Fibroblast of lung (primary cell): ENCODE measurements around the gene ENOX1. TPM values are rescaled to one million over a fixed set of nuclear protein-coding genes. Genes with fewer than 3 reads are reported as not detected.

Source experiments
- DNase-seq, 2 donors: peaks; one replicate each; pipeline versions ENCODE4 v3.0.0 to v3.0.0-alpha.2; 2010; ENCODE audit warnings: low read depth in 2 of 2
- H2AFZ ChIP-seq: 2 replicates; pipeline ENCODE4 v1.5.1; 2012; ENCODE audit warnings: low read length, control low read depth, inconsistent platforms
- H3K27ac ChIP-seq: 2 replicates; pipeline ENCODE4 v1.5.1; 2011; ENCODE audit warnings: low read length, control low read depth; ENCODE audit not compliant: insufficient read depth
- H3K27me3 ChIP-seq: 2 replicates; pipeline ENCODE4 v1.5.1; 2011; ENCODE audit warnings: mild to moderate bottlenecking, low read length; ENCODE audit not compliant: control insufficient read depth, insufficient read depth
- H3K36me3 ChIP-seq: 2 replicates; pipeline ENCODE4 v1.5.1; 2011; ENCODE audit warnings: low read length; ENCODE audit not compliant: control insufficient read depth, insufficient read depth
- H3K4me1 ChIP-seq: 2 replicates; pipeline ENCODE4 v1.5.1; 2011; ENCODE audit warnings: low read length; ENCODE audit not compliant: control insufficient read depth, insufficient read depth; ENCODE audit errors: extremely low read depth
- H3K4me2 ChIP-seq: 2 replicates; pipeline ENCODE4 v1.5.1; 2011; ENCODE audit warnings: low read length, control low read depth; ENCODE audit not compliant: insufficient read depth; ENCODE audit errors: extremely low read depth
- H3K4me3 ChIP-seq, 4 experiments: fragments of 200-600 bp in 1 of 4; sonication (generic) in 1 of 4; replicated peaks in 1 of 4; 2 replicates each; pipeline ENCODE4 v1.5.1; 2011 to 2016; ENCODE audit warnings: low read length in 4 of 4, low read depth in 3 of 4, mild to moderate bottlenecking in 3 of 4, control low read depth in 2 of 4, inconsistent platforms in 1 of 4, mixed read lengths in 1 of 4; ENCODE audit not compliant: insufficient read depth in 1 of 4; ENCODE audit errors: control extremely low read depth in 1 of 4
- H3K79me2 ChIP-seq: 2 replicates; pipeline ENCODE4 v1.5.1; 2012; ENCODE audit warnings: mild to moderate bottlenecking, low read length, inconsistent platforms; ENCODE audit not compliant: control insufficient read depth, insufficient read depth
- H3K9ac ChIP-seq: 2 replicates; pipeline ENCODE4 v1.5.1; 2011; ENCODE audit warnings: mild to moderate bottlenecking, low read length, control low read depth; ENCODE audit not compliant: insufficient read depth
- H3K9me3 ChIP-seq: 2 replicates; pipeline ENCODE4 v1.5.1; 2012; ENCODE audit warnings: low read depth, low read length; ENCODE audit not compliant: control insufficient read depth, insufficient read depth
- H4K20me1 ChIP-seq: 2 replicates; pipeline ENCODE4 v1.5.1; 2011; ENCODE audit warnings: low read length; ENCODE audit not compliant: control insufficient read depth, insufficient read depth; ENCODE audit errors: extremely low read depth
- CTCF ChIP-seq, 2 donors: IDR thresholded peaks in 1 of 2; conservative IDR thresholded peaks in 1 of 2; 1 replicate in 1 of 2; 2 replicates in 1 of 2; pipeline ENCODE4 v1.5.1; 2011 to 2012; ENCODE audit warnings: low read length in 2 of 2, control low read depth in 1 of 2, inconsistent platforms in 1 of 2, low read depth in 1 of 2, mild to moderate bottlenecking in 1 of 2
- EZH2 ChIP-seq: IDR thresholded peaks from 2 replicates; pipeline ENCODE4 v1.5.1; 2012; ENCODE audit warnings: low read length, control low read depth, mild to moderate bottlenecking; ENCODE audit errors: missing control alignments
- polyA plus RNA-seq, 2 donors: library from polyadenylated mRNA; depleted of rRNA in 1 of 2; stranded (reverse) in 1 of 2; unstranded in 1 of 2; fragments of >200 nt; gene quantifications; 2 replicates each; pipeline ENCODE4 v1.2.1, GENCODE V29; 2011 to 2012; ENCODE audit warnings: missing spikeins in 1 of 2
- total RNA-seq: library from RNA; depleted of rRNA; stranded (reverse); fragments of >200 nt; gene quantifications from 2 replicates; pipeline ENCODE4 v1.2.1, GENCODE V29; 2014

The ENOX1 gene
- total and polyA plus RNA-seq, 2 donors (not counting 1 experiment from before 2014, with no cell fraction given): 3.5 to 7.6 TPM

DNA sequence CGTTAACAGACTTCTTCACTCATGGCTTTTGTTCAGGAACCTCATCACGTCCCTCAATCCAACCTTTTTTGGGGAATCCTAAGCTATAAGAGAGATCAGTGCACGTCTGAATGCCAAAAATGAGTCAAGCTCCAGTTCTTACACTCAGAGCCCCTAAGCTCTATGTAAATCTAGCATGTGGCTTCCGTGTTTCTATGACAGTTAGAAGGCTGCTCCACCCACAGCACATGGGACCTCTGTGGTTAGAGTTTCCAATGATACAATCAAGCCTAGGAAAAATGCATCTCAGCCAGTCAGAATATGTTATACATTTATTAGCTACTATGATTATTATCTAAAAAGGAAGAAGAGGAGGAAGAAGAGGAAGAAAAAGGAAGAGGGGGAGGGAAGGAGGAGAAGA, 135.9 kb downstream of the ENOX1 start:
- Histone ChIP-seq H3K79me2 (no peaks in the 10 kb centered on the region), H3K4me1 (no peaks in the 10 kb centered on the region), H3K9ac (no peak overlapping the region), H3K36me3 (no peaks in the 10 kb centered on the region), H4K20me1 (no peaks in the 10 kb centered on the region), H3K27me3 (no peaks in the 10 kb centered on the region), H3K4me3 (no peak overlapping the region), H3K27ac (no peak overlapping the region), H3K9me3 (no peaks in the 10 kb centered on the region), H3K4me2 (no peak overlapping the region), H2AFZ (no peak overlapping the region)
- DNase-seq: no peak
- no peak for TF ChIP-seq CTCF (conservative IDR thresholded peaks at IDR 0.05 in 1 of 2, IDR thresholded peaks at IDR 0.05 in 1 of 2; ENCODE audit: low read depth in 1 of 2, low read length in 2 of 2)
- no peak for TF ChIP-seq EZH2

- Histone ChIP-seq H3K9me3 (no peaks in the 10 kb centered on the region), H4K20me1 (no peaks in the 10 kb centered on the region)
- no peak for TF ChIP-seq EZH2
- TF ChIP-seq CTCF (conservative IDR thresholded peaks at IDR 0.05 in 1 of 2, IDR thresholded peaks at IDR 0.05 in 1 of 2; ENCODE audit: low read depth in 1 of 2, low read length in 2 of 2): no peak
Measured at GRCh38 chr13:43648733-43649132, 138.0 kb downstream of the ENOX1 start.

GRCh38 chr13:43647471-43647870, 139.3 kb downstream of the ENOX1 start:
- Histone ChIP-seq H3K27ac (no peak overlapping the region), H2AFZ (no peak overlapping the region)

More at GRCh38 chr13:43648733-43649132, 138.0 kb downstream of the ENOX1 start:
- Histone ChIP-seq H3K79me2 (no peaks in the 10 kb centered on the region), H3K4me1 (no peaks in the 10 kb centered on the region), H3K9ac (no peak overlapping the region), H2AFZ (no peak overlapping the region), H3K27me3 (no peaks in the 10 kb centered on the region), H3K4me3 (no peak overlapping the region), H3K27ac (no peak overlapping the region), H3K4me2 (no peak overlapping the region), H3K36me3 (no peaks in the 10 kb centered on the region)
- DNase-seq: peak in 1 of 2 donors; percentile 13

More at GRCh38 chr13:43647471-43647870, 139.3 kb downstream of the ENOX1 start:
- no peaks in the 10 kb centered on the region for H4K20me1 ChIP-seq
- no peaks in the 10 kb centered on the region for H3K4me1 ChIP-seq
- no peak for TF ChIP-seq EZH2
- H3K27me3 ChIP-seq: no peaks in the 10 kb centered on the region
- no peaks in the 10 kb centered on the region for H3K36me3 ChIP-seq
- no peak overlapping the region for H3K4me3 ChIP-seq
- H3K9ac ChIP-seq: no peak overlapping the region
- no peaks in the 10 kb centered on the region for H3K9me3 ChIP-seq
- no peak for DNase-seq
- H3K4me2 ChIP-seq: no peak overlapping the region
- no peaks in the 10 kb centered on the region for H3K79me2 ChIP-seq
